ENCODE measurements around the gene CMPK2. TPM values are rescaled to one million over a fixed set of nuclear protein-coding genes. Genes with fewer than 3 reads are reported as not detected.

CMPK2 gene, protein sequence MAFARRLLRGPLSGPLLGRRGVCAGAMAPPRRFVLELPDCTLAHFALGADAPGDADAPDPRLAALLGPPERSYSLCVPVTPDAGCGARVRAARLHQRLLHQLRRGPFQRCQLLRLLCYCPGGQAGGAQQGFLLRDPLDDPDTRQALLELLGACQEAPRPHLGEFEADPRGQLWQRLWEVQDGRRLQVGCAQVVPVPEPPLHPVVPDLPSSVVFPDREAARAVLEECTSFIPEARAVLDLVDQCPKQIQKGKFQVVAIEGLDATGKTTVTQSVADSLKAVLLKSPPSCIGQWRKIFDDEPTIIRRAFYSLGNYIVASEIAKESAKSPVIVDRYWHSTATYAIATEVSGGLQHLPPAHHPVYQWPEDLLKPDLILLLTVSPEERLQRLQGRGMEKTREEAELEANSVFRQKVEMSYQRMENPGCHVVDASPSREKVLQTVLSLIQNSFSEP
- total RNA-seq (2013; cell fraction: nucleolus; rRNA removed): 2.3 and 2.7 TPM in 2 replicates
- total RNA-seq (2014; rRNA removed) (4.0 and 6.4 TPM in 2 replicates), total RNA-seq (2014; rRNA removed; fragmentation: Illumina TruSeq; extraction: Trizol) (3.0 and 3.8 TPM in 2 replicates), total RNA-seq (2021) (3.5 and 3.9 TPM in 2 replicates), polyA plus RNA-seq (2011; rRNA removed) (5.6 TPM in 2 replicates), polyA plus RNA-seq (2014; fragmentation: Illumina TruSeq; extraction: Trizol) (4.1 and 4.8 TPM in 2 replicates), polyA plus RNA-seq (2014; fragmentation: Nextera tagmentation; extraction: Ambion mirVana) (1 to 10 TPM; 1.9 to 2.3 TPM), polyA plus RNA-seq (2014; rRNA removed) (2.6 and 3.5 TPM in 2 replicates), polyA plus RNA-seq (2016; fragmentation: Nextera tagmentation; extraction: Ambion mirVana) (1 to 10 TPM in 1 of 2 experiments, under 1 TPM in 1; 0.50 to 1.5 TPM), polyA minus RNA-seq (2011; rRNA and poly(A)+ RNA removed) (6.4 and 8.5 TPM in 2 replicates), Bru-seq, nascent RNA (percentile 61 among the genes with signal in this experiment), BruChase-seq, experiment 1, labeled RNA remaining after a 6-hour chase (percentile 38 among the genes with signal in this experiment), BruChase-seq, experiment 2, labeled RNA remaining after a 2-hour chase (percentile 49 among the genes with signal in this experiment)
- polyA plus RNA-seq (2011; ENCODE audit: low read depth): 3.9 TPM
- 4.0 and 4.3 TPM in 2 replicates for polyA plus RNA-seq (2011; cell fraction: cytosol; rRNA removed)
- polyA plus RNA-seq (2011; cell fraction: nucleus; rRNA removed): 7.1 and 7.3 TPM in 2 replicates
- polyA plus RNA-seq (2012): 3.0 and 4.0 TPM in 2 replicates
- polyA minus RNA-seq (2011; cell fraction: cytosol; rRNA and poly(A)+ RNA removed): 2.3 and 2.8 TPM in 2 replicates
- polyA minus RNA-seq (2011; cell fraction: nucleus; rRNA and poly(A)+ RNA removed): 8.0 and 9.4 TPM in 2 replicates
- long read RNA-seq, experiment 1, partial matches to known transcripts: 1 of 4 reads
- long read RNA-seq, experiment 1, other reads (novel, unspliced or antisense): 0 of 4 reads
- long read RNA-seq, experiment 2, transcript CMPK2-206 (5 exons, 2,417 nt): major isoform, 35 of 50 reads
- long read RNA-seq, experiment 2, partial matches to known transcripts: 2 of 50 reads
- long read RNA-seq, experiment 2, other reads (novel, unspliced or antisense): 12 of 50 reads

- ATAC-seq (peak; percentile 87), FAIRE-seq (peak; percentile 92), DNase-seq (ENCODE audit: low read depth, low spot score) (peak; percentile 33)
- peak within 1 kb of the TSS; percentile 75 for H2AFZ ChIP-seq (ENCODE audit: control insufficient read depth, low read depth, low read length)
- peak within 1 kb of the TSS; percentile 79 for H3K9ac ChIP-seq (ENCODE audit: control insufficient read depth, insufficient read depth, low read length)
- WGBS (ENCODE audit: insufficient coverage, insufficient replicate concordance, low lambda C conversion rate, missing lambda C conversion rate): 2% methylated on average over 52 of the region's 115 CpGs
- ChIA-PET CTCF (interaction anchor here (0.6 to 4.7 kb wide), 11 partner anchors 8 to 54 kb away, joined by 3 to 31 read pairs (median 4); partner anchors contain the start of gene RSAD2), POLR2A (interaction anchor here (1.1 to 1.5 kb wide), 3 partner anchors 12 to 53 kb away, joined by 3 to 6 read pairs (median 3); partner anchors contain the start of gene RSAD2), SMC1A (ENCODE audit: uncharacterized antibody, unreplicated experiment) (interaction anchor here (0.8 to 3.5 kb wide), 5 partner anchors 11 to 187 kb away, joined by 3 to 25 read pairs (median 4); partner anchors contain the start of gene RSAD2), RAD21 (ENCODE audit: unreplicated experiment) (interaction anchor here (2.0 kb wide), 1 partner anchor 12 kb away, joined by 5 read pairs; the partner anchor contains the start of gene RSAD2)
- H3K36me3 ChIP-seq (ENCODE audit: control insufficient read depth in 2 of 2, insufficient read depth in 2 of 2, low read length in 1 of 2): no peaks in the 10 kb centered on the region; a peak in 1 of 4 replicates
- peaks cover 12% of the 10 kb centered on the region; the same call in 1 of the 2 replicates for H3K4me1 ChIP-seq (ENCODE audit: control insufficient read depth, insufficient read depth, low read length)
- in situ Hi-C loops (cut with MboI) (no loop called here), intact Hi-C loops (cut with micrococcal nuclease; ENCODE audit: unreplicated experiment) (loop anchor here (2.0 kb wide), 1 partner anchor 39 kb away; no protein-coding TSS in a partner anchor)
- H3K4me2 ChIP-seq (ENCODE audit: control insufficient read depth, insufficient read depth): peak within 1 kb of the TSS; percentile 96
- no peaks in the 10 kb centered on the region; a peak in 2 of 4 replicates for H3K27me3 ChIP-seq (replicated peaks in 1 of 2; ENCODE audit: control insufficient read depth in 2 of 2, insufficient read depth in 2 of 2, low read length in 1 of 2)
- peaks cover 7% of the 10 kb centered on the region; the same call in 1 of the 3 replicates for H3K9me3 ChIP-seq (replicated peaks; ENCODE audit: control insufficient read depth, insufficient read depth, low read length)
- BruUV-seq (replicated peaks): no TSS peak
- H3K79me2 ChIP-seq (ENCODE audit: control insufficient read depth, insufficient read depth, low read length): peaks cover 3% of the 10 kb centered on the region; the same call in 1 of the 2 replicates
- no peaks in the 10 kb centered on the region for H4K20me1 ChIP-seq (ENCODE audit: control insufficient read depth, insufficient read depth)
- peak within 1 kb of the TSS; percentile 68 for H3K27ac ChIP-seq (ENCODE audit: control insufficient read depth, insufficient read depth)
- H3K4me3 ChIP-seq: peak within 1 kb of the TSS; percentile 77
- TF ChIP-seq IKZF2 (IDR thresholded peaks at IDR 0.05) (peak; percentile 50 to 52), POLR2AphosphoS5 (IDR thresholded peaks at IDR 0.05; ENCODE audit: low read length) (peak; percentile 58; the same call in 1 of the 2 replicates), MTA2 (IDR thresholded peaks at IDR 0.05; ENCODE audit: low read depth) (no peak), FOXK2 (IDR thresholded peaks at IDR 0.05) (no peak), GATAD2B (conservative IDR thresholded peaks at IDR 0.05; ENCODE audit: low read depth) (peak; percentile 82), TCF12 (IDR thresholded peaks at IDR 0.05; ENCODE audit: low read depth, low read length) (peak; percentile 47; the same call in 1 of the 2 replicates)
- TF ChIP-seq, protein P1, sequence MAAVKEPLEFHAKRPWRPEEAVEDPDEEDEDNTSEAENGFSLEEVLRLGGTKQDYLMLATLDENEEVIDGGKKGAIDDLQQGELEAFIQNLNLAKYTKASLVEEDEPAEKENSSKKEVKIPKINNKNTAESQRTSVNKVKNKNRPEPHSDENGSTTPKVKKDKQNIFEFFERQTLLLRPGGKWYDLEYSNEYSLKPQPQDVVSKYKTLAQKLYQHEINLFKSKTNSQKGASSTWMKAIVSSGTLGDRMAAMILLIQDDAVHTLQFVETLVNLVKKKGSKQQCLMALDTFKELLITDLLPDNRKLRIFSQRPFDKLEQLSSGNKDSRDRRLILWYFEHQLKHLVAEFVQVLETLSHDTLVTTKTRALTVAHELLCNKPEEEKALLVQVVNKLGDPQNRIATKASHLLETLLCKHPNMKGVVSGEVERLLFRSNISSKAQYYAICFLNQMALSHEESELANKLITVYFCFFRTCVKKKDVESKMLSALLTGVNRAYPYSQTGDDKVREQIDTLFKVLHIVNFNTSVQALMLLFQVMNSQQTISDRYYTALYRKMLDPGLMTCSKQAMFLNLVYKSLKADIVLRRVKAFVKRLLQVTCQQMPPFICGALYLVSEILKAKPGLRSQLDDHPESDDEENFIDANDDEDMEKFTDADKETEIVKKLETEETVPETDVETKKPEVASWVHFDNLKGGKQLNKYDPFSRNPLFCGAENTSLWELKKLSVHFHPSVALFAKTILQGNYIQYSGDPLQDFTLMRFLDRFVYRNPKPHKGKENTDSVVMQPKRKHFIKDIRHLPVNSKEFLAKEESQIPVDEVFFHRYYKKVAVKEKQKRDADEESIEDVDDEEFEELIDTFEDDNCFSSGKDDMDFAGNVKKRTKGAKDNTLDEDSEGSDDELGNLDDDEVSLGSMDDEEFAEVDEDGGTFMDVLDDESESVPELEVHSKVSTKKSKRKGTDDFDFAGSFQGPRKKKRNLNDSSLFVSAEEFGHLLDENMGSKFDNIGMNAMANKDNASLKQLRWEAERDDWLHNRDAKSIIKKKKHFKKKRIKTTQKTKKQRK (IDR thresholded peaks at IDR 0.05; ENCODE audit: low read depth, low read length): no peak
- TF ChIP-seq, protein P2, sequence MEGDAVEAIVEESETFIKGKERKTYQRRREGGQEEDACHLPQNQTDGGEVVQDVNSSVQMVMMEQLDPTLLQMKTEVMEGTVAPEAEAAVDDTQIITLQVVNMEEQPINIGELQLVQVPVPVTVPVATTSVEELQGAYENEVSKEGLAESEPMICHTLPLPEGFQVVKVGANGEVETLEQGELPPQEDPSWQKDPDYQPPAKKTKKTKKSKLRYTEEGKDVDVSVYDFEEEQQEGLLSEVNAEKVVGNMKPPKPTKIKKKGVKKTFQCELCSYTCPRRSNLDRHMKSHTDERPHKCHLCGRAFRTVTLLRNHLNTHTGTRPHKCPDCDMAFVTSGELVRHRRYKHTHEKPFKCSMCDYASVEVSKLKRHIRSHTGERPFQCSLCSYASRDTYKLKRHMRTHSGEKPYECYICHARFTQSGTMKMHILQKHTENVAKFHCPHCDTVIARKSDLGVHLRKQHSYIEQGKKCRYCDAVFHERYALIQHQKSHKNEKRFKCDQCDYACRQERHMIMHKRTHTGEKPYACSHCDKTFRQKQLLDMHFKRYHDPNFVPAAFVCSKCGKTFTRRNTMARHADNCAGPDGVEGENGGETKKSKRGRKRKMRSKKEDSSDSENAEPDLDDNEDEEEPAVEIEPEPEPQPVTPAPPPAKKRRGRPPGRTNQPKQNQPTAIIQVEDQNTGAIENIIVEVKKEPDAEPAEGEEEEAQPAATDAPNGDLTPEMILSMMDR (IDR thresholded peaks at IDR 0.05 in 2 of 3, conservative IDR thresholded peaks at IDR 0.05 in 1 of 3; ENCODE audit: control insufficient read depth in 2 of 3, extremely low read depth in 1 of 3, insufficient read depth in 1 of 3, low read depth in 3 of 3, low read length in 3 of 3): peak; percentile 16 to 38 (median 28); a peak in 2 of 6 replicates
Observed at GRCh38 chr2:6865346-6866274, at the start of gene CMPK2. CMPK2 (minus strand) TSS chr2:6865907; CDS start chr2:6865696, 211 bp downstream.

Measured in GM12878 (cell line).